Measurements from ENCODE around the gene MRPS27. TPM values are rescaled to one million over a fixed set of nuclear protein-coding genes. Genes with fewer than 3 reads are reported as not detected.
"Not testable (repeated sequence)": the region's sequence is repeated elsewhere in the genome, so short reads cannot be mapped to it uniquely, and the experiment has no call there.

Gene MRPS27
- polyA plus RNA-seq, 2 of the 4 experiments (the other 2 are of a cell fraction), result 81.0 to 141 TPM

GRCh38 chr5:72325566-72326305, 5.7 kb upstream of the MRPS27 start:
- FAIRE-seq, result no peak
- H3K27ac ChIP-seq, result peak overlapping the region in 1 of 2 experiments; percentile 76; a peak in 3 of 6 replicates
- POLR2A ChIA-PET, result no interaction called here
- TF ChIP-seq SMC3 (IDR thresholded peaks at IDR 0.05), result no peak
- TF ChIP-seq REST (IDR thresholded peaks at IDR 0.05), result no peak
- TF ChIP-seq NFE2L2 (conservative IDR thresholded peaks at IDR 0.05; ENCODE audit: low read length), result no peak
- H3K4me2 ChIP-seq, result peak overlapping the region; percentile 16; the same call in 1 of the 3 replicates
- peaks cover 47% of the 10 kb centered on the region for H3K4me1 ChIP-seq
- CTCF ChIA-PET, result interaction anchor here (1.0 to 1.5 kb wide), 2 partner anchors 8 to 18 kb away, joined by 3 to 7 read pairs; no protein-coding TSS in a partner anchor
- no peak for ATAC-seq
- H3K4me3 ChIP-seq, result no peak overlapping the region
- no peaks in the 10 kb centered on the region for H3K9me3 ChIP-seq
- WGBS (ENCODE audit: missing lambda C conversion rate), result 78% methylated on average over 4 of the region's 4 CpGs
- no peak for DNase-seq (ENCODE audit: low read depth in 1 of 2, low spot score in 1 of 2)

DNA sequence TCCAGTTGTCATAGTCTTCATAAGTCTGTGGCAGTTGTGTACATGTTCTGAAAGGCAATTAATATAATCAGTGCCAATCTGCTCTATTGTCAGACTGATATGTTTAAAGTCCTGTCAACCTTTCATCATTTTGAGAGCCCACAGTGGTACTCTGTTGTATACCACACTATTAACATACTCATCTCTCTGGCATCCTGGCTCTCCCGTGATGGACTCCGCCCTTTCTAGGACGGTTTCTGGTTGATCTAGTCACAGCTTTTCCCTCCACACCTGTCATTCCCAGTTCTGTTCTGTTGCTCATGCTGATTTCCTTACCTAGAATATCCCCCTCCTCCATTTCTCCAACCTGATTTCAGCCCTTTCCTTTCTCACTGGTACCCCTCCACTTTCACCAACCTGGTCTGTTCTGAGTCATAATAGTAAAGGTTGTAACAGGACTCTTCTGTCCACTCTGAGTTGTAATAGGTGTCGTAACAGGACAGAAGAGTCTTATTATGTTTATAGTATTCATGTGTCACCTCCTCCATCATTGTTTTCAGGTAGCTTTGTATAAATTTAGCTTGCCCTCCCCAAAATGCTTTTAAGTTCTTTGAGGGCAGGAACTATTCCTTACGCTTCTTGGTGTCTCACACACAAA, 4.3 kb upstream of the MRPS27 start:
- POLR2A ChIA-PET, result interaction anchor here (0.7 kb wide), 1 partner anchor 834 kb away, joined by 3 read pairs; no protein-coding TSS in a partner anchor
- FAIRE-seq (no peak), ATAC-seq (no peak), DNase-seq (ENCODE audit: low read depth in 1 of 2, low spot score in 1 of 2) (peak; percentile 10 to 17)
- WGBS (ENCODE audit: missing lambda C conversion rate), result 62% methylated on average over 5 of the region's 5 CpGs
- CTCF ChIA-PET, result interaction anchor here (0.7 to 1.5 kb wide), 3 partner anchors 9 to 542 kb away, joined by 3 to 4 read pairs (median 4); no protein-coding TSS in a partner anchor
- TF ChIP-seq KDM5A (IDR thresholded peaks at IDR 0.05) (no peak), FOSB (CRISPR knock-in tag; IDR thresholded peaks at IDR 0.05) (no peak), CHD2 (IDR thresholded peaks at IDR 0.05; ENCODE audit: low read length, partially characterized antibody) (no peak), EP300 (IDR thresholded peaks at IDR 0.05) (no peak), HOXA7 (CRISPR knock-in tag; IDR thresholded peaks at IDR 0.05) (no peak), CEBPB (IDR thresholded peaks at IDR 0.05) (no peak), TP53 (CRISPR knock-in tag; IDR thresholded peaks at IDR 0.05) (no peak)
- TF ChIP-seq, protein P1, sequence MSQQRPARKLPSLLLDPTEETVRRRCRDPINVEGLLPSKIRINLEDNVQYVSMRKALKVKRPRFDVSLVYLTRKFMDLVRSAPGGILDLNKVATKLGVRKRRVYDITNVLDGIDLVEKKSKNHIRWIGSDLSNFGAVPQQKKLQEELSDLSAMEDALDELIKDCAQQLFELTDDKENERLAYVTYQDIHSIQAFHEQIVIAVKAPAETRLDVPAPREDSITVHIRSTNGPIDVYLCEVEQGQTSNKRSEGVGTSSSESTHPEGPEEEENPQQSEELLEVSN (IDR thresholded peaks at IDR 0.05; ENCODE audit: borderline replicate concordance, low read depth), result no peak
- Histone ChIP-seq H3K4me2 (peak overlapping the region; percentile 40), H3K4me1 (peaks cover 45% of the 10 kb centered on the region), H3K4me3 (no peak overlapping the region), H3K27ac (peak overlapping the region in 1 of 2 experiments; percentile 76; a peak in 2 of 6 replicates), H3K9me3 (no peaks in the 10 kb centered on the region)

DNA sequence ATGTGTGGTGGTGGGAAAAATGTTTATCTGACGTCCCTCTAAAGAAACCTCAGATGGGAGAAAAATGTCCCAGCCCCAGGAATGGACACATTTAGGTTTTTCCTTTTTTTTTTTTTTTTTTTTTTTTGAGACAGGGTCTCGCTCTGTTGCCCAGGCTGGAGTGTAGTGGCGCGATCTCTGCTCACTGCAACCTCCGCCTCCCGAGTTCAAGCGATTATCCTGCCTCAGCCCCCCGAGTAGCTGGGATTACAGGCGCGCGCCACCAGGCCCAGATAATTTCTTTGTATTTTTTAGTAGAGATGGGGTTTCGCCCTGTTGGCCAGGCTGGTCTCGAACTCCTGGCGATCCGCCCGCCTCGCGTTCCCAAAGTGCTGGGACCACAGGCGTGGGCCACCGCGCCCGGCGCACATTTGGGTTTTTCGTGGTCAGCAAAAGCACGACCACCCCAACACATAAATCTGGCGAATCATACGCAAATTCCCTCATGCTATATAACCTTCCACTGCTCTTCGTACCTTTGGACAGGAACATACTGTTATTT, 535 bp downstream of the MRPS27 start:
- peak; percentile 6 to 26; a peak in 3 of 6 replicates for ATAC-seq
- H3K27ac ChIP-seq, result peak overlapping the region; percentile 89 to 94
- H3K9me3 ChIP-seq; FAIRE-seq; DNase-seq (ENCODE audit: low read depth in 1 of 2, low spot score in 1 of 2): not testable (repeated sequence)
- peak overlapping the region; percentile 82 for H3K4me3 ChIP-seq
- H3K4me2 ChIP-seq, result peak overlapping the region; percentile 76
- ChIA-PET CTCF (interaction anchor here (0.8 to 6.3 kb wide), 6 partner anchors 11 to 499 kb away, joined by 3 to 58 read pairs (median 4); no protein-coding TSS in a partner anchor), POLR2A (interaction anchor here (0.6 to 2.0 kb wide), 10 partner anchors 9 to 497 kb away, joined by 3 to 16 read pairs (median 3); partner anchors contain the start of gene TNPO1)
- WGBS (ENCODE audit: missing lambda C conversion rate), result 8% methylated on average over 28 of the region's 28 CpGs
- H3K4me1 ChIP-seq, result peaks cover 41% of the 10 kb centered on the region
- peak; percentile 52 for TF ChIP-seq PHF8 (IDR thresholded peaks at IDR 0.05; ENCODE audit: borderline replicate concordance, low read depth)
- TF ChIP-seq MAFK (IDR thresholded peaks at IDR 0.05; ENCODE audit: partially characterized antibody), result peak; percentile 21
